GM18499 (cell line): ENCODE results near the gene ZSWIM5.

ENCODE experiments used
- ATAC-seq: cut with Tn5 transposase; IDR thresholded peaks from one replicate; pipeline ENCODE4 v1.9.1; 2021; ENCODE audit warnings: moderate number of reproducible peaks; ENCODE audit not compliant: insufficient read depth, unreplicated experiment

The ZSWIM5 gene

GRCh38 chr1:45038240-45038639 lies 168.2 kb downstream of the ZSWIM5 start:
- ATAC-seq = no peak

- no peak for ATAC-seq
Measured at GRCh38 chr1:45037456-45037855, 168.9 kb downstream of the ZSWIM5 start.

- ATAC-seq = no peak
Measured at GRCh38 chr1:45035631-45036301, 170.6 kb downstream of the ZSWIM5 start.

GRCh38 chr1:45033356-45033755 lies 173.0 kb downstream of the ZSWIM5 start:
- no peak for ATAC-seq

- no peak for ATAC-seq
Measured at GRCh38 chr1:45032837-45033236, 173.6 kb downstream of the ZSWIM5 start.

GRCh38 chr1:45026446-45026845 lies 180.0 kb downstream of the ZSWIM5 start:
- no peak for ATAC-seq

- ATAC-seq = no peak
Measured at GRCh38 chr1:45023663-45024062, 182.7 kb downstream of the ZSWIM5 start.

- ATAC-seq = no peak
Measured at GRCh38 chr1:45018599-45019230, 187.7 kb downstream of the ZSWIM5 start.

GRCh38 chr1:45016767-45017166 lies 189.6 kb downstream of the ZSWIM5 start:
- ATAC-seq = no peak

- no peak for ATAC-seq
Measured at GRCh38 chr1:45016090-45016697, 190.2 kb downstream of the ZSWIM5 start.

- no peak for ATAC-seq
Measured at GRCh38 chr1:45015683-45016082, 190.7 kb downstream of the ZSWIM5 start.

GRCh38 chr1:45014321-45015028 lies 191.9 kb downstream of the ZSWIM5 start:
- ATAC-seq = no peak

GRCh38 chr1:45013551-45014209 lies 192.7 kb downstream of the ZSWIM5 start:
- no peak for ATAC-seq

- ATAC-seq = no peak
Measured at GRCh38 chr1:45012639-45013278, 193.6 kb downstream of the ZSWIM5 start.

- peak; percentile 45 for ATAC-seq
Measured at GRCh38 chr1:45011837-45012638, 194.4 kb downstream of the ZSWIM5 start, which contains the start of gene UROD. Gene UROD (plus strand): TSS chr1:45012254. CDS start chr1:45012266, 12 bp downstream.

GRCh38 chr1:45010855-45011811 lies 195.3 kb downstream of the ZSWIM5 start, which contains the start of gene HECTD3:
Gene HECTD3 (minus strand): TSS chr1:45011324. CDS start chr1:45011257, 67 bp downstream.
- ATAC-seq = peak; percentile 45

- no peak for ATAC-seq
Measured at GRCh38 chr1:45009956-45010854, 196.2 kb downstream of the ZSWIM5 start.
